Loucy (cell line): ENCODE results near the gene BTRC.

Source experiments
- H2AFZ ChIP-seq: fragments of 200-600 bp; sonication (generic); 2 replicates; pipeline ENCODE4 v1.6.0; 2016; ENCODE audit warnings: antibody characterized with exemption, mild to moderate bottlenecking, low read length, moderate library complexity
- H3F3A ChIP-seq: fragments of 200-600 bp; 2 replicates; pipeline ENCODE4 v1.6.0; 2016; ENCODE audit warnings: antibody characterized with exemption, low read depth, mild to moderate bottlenecking
- H3K27me3 ChIP-seq: fragments of 200-600 bp; sonication (generic); 2 replicates; pipeline ENCODE4 v1.6.1; 2014; ENCODE audit warnings: low read length, mild to moderate bottlenecking; ENCODE audit not compliant: insufficient read depth, poor library complexity, severe bottlenecking
- H3K36me3 ChIP-seq: fragments of 200-600 bp; sonication (generic); 2 replicates; pipeline ENCODE4 v1.6.1; 2016; ENCODE audit warnings: low read length; ENCODE audit not compliant: insufficient read depth
- H3K4me1 ChIP-seq: fragments of 200-600 bp; sonication (generic); 2 replicates; pipeline ENCODE4 v1.5.1; 2014; ENCODE audit warnings: low read length, mild to moderate bottlenecking; ENCODE audit not compliant: insufficient read depth, poor library complexity, severe bottlenecking
- H3K4me2 ChIP-seq: fragments of 200-600 bp; sonication (generic); 2 replicates; pipeline ENCODE4 v1.6.0; 2014; ENCODE audit warnings: antibody characterized with exemption, low read length, low read depth, mild to moderate bottlenecking; ENCODE audit not compliant: poor library complexity, severe bottlenecking
- H3K4me3 ChIP-seq: fragments of 200-600 bp; sonication (generic); 2 replicates; pipeline ENCODE4 v1.5.1; 2014; ENCODE audit warnings: low read length, mild to moderate bottlenecking, mixed read lengths; ENCODE audit not compliant: poor library complexity, severe bottlenecking
- H3K79me2 ChIP-seq: fragments of 200-600 bp; sonication (generic); 2 replicates; pipeline ENCODE4 v1.6.1; 2014; ENCODE audit warnings: low read length; ENCODE audit not compliant: insufficient read depth
- H3K9ac ChIP-seq: fragments of 200-600 bp; sonication (generic); 2 replicates; pipeline ENCODE4 v1.6.0; 2014; ENCODE audit warnings: mild to moderate bottlenecking, low read depth, low read length, moderate library complexity; ENCODE audit not compliant: poor library complexity, severe bottlenecking
- H3K9me2 ChIP-seq: fragments of 200-600 bp; sonication (generic); replicated peaks from 2 replicates; pipeline ENCODE4 v1.6.1; 2016; ENCODE audit warnings: low read depth, low read length, mixed read lengths
- H3K9me3 ChIP-seq: fragments of 200-600 bp; sonication (generic); 2 replicates; pipeline ENCODE4 v1.6.1; 2014; ENCODE audit warnings: mild to moderate bottlenecking, antibody characterized with exemption, low read length, low read depth; ENCODE audit not compliant: insufficient read depth
- H4K20me1 ChIP-seq: fragments of 200-600 bp; sonication (generic); 2 replicates; pipeline ENCODE4 v1.6.0; 2014; ENCODE audit warnings: antibody characterized with exemption, low read length, mild to moderate bottlenecking; ENCODE audit not compliant: insufficient read depth, poor library complexity, severe bottlenecking
- CTCF ChIP-seq: fragments of 200-600 bp; sonication (generic); conservative IDR thresholded peaks from 2 replicates; pipeline ENCODE4 v1.5.1; 2014; ENCODE audit warnings: mild to moderate bottlenecking, antibody characterized with exemption, low read length
- EZH2phosphoT487 ChIP-seq: fragments of 200-600 bp; IDR thresholded peaks from 2 replicates; pipeline ENCODE4 v1.6.1; 2018; ENCODE audit warnings: antibody characterized with exemption, mild to moderate bottlenecking, moderate library complexity, borderline replicate concordance

BTRC gene

GRCh38 chr10:101485207-101485606, 131.2 kb downstream of the BTRC start:
- TF ChIP-seq EZH2phosphoT487 = no peak
- TF ChIP-seq CTCF = no peak

GRCh38 chr10:101485681-101486554, 132.0 kb downstream of the BTRC start:
- H3K4me1 ChIP-seq = peaks cover 16% of the 10 kb centered on the region
- no peaks in the 10 kb centered on the region for H3K27me3 ChIP-seq
- TF ChIP-seq EZH2phosphoT487 (no peak), CTCF (no peak)
- no peaks in the 10 kb centered on the region for H3F3A ChIP-seq
- H3K79me2 ChIP-seq = no peaks in the 10 kb centered on the region
- H3K4me3 ChIP-seq = no peak overlapping the region
- no peak overlapping the region for H3K9ac ChIP-seq
- H4K20me1 ChIP-seq = no peaks in the 10 kb centered on the region
- H3K9me3 ChIP-seq = no peaks in the 10 kb centered on the region
- H3K4me2 ChIP-seq = no peak overlapping the region
- H3K36me3 ChIP-seq = 0 out of 2 replicates have a peak, but pooled peaks cover 4% of the 10 kb centered on the region
- H2AFZ ChIP-seq = no peak overlapping the region
- no peaks in the 10 kb centered on the region for H3K9me2 ChIP-seq

More at GRCh38 chr10:101485207-101485606, 131.2 kb downstream of the BTRC start:
- H3K9me2 ChIP-seq = no peaks in the 10 kb centered on the region
- H3K9me3 ChIP-seq = no peaks in the 10 kb centered on the region
- no peak overlapping the region for H2AFZ ChIP-seq
- H3K4me1 ChIP-seq = peaks cover 14% of the 10 kb centered on the region
- no peak overlapping the region for H3K4me3 ChIP-seq
- peaks cover 9% of the 10 kb centered on the region; the same call in 1 of the 2 replicates for H3K36me3 ChIP-seq
- H4K20me1 ChIP-seq = no peaks in the 10 kb centered on the region
- H3F3A ChIP-seq = no peaks in the 10 kb centered on the region
- H3K27me3 ChIP-seq = no peaks in the 10 kb centered on the region
- H3K79me2 ChIP-seq = no peaks in the 10 kb centered on the region
- H3K4me2 ChIP-seq = no peak overlapping the region
- no peak overlapping the region for H3K9ac ChIP-seq

GRCh38 chr10:101487399-101487798, 133.4 kb downstream of the BTRC start:
- Histone ChIP-seq H3K27me3 (no peaks in the 10 kb centered on the region), H3K9me3 (no peaks in the 10 kb centered on the region), H3K4me3 (no peak overlapping the region), H3K4me1 (peaks cover 16% of the 10 kb centered on the region), H2AFZ (no peak overlapping the region), H3K9me2 (no peaks in the 10 kb centered on the region), H3K9ac (no peak overlapping the region), H3K4me2 (no peak overlapping the region), H4K20me1 (no peaks in the 10 kb centered on the region), H3K36me3 (no peaks in the 10 kb centered on the region), H3K79me2 (no peaks in the 10 kb centered on the region), H3F3A (no peaks in the 10 kb centered on the region)
- TF ChIP-seq EZH2phosphoT487 (no peak), CTCF (no peak)
